Ishikawa (cell line): ENCODE measurements around the gene CPPED1.

Experiments used
- CEBPB ChIP-seq: IDR thresholded peaks from 2 replicates; pipeline ENCODE4 v1.6.1; 2012
- CREB1 ChIP-seq: IDR thresholded peaks from 2 replicates; pipeline ENCODE4 v1.6.1; 2012; ENCODE audit warnings: low read depth
- EP300 ChIP-seq: IDR thresholded peaks from 2 replicates; pipeline ENCODE4 v1.6.1; 2012; ENCODE audit warnings: borderline replicate concordance
- NFIC ChIP-seq: IDR thresholded peaks from 2 replicates; pipeline ENCODE4 v1.6.1; 2012
- REST ChIP-seq: IDR thresholded peaks from 2 replicates; pipeline ENCODE4 v1.6.1; 2012; ENCODE audit warnings: low read depth, mild to moderate bottlenecking
- TAF1 ChIP-seq: IDR thresholded peaks from 2 replicates; pipeline ENCODE4 v1.6.1; 2012; ENCODE audit warnings: low read depth, mild to moderate bottlenecking
- TEAD4 ChIP-seq: IDR thresholded peaks from 2 replicates; pipeline ENCODE4 v1.6.1; 2012

- TF ChIP-seq TEAD4 (no peak), CREB1 (no peak), NFIC (no peak), CEBPB (no peak), TAF1 (no peak), EP300 (no peak), REST (no peak)
Observed at GRCh38 chr16:12740986-12741610, 62.6 kb downstream of the CPPED1 start.
